Motor neuron (in vitro differentiated cells): ENCODE data around the gene IGLON5. TPM values are rescaled to one million over a fixed set of nuclear protein-coding genes. Genes with fewer than 3 reads are reported as not detected.

Source experiments
- ATAC-seq, 8 experiments: fragments of 200-7000 bp; cut with Tn5 transposase; replicated peaks in 6 of 8; 2 replicates each; pipeline ENCODE4 v1.8.0; 2021; ENCODE audit warnings: mild to moderate bottlenecking in 8 of 8, moderate library complexity in 8 of 8
- H3K27ac ChIP-seq, 2 donors: fragments of 250-450 bp; sonication (Bioruptor Pico); 2 replicates each; pipeline ENCODE4 v1.9.0; 2021; ENCODE audit warnings: antibody characterized with exemption in 2 of 2, mild to moderate bottlenecking in 2 of 2, moderate library complexity in 1 of 2
- H3K4me1 ChIP-seq, 2 donors: fragments of 250-450 bp; sonication (Bioruptor Pico); replicated peaks in 1 of 2; 2 replicates each; pipeline ENCODE4 v1.6.1; 2021; ENCODE audit warnings: antibody characterized with exemption in 2 of 2, mild to moderate bottlenecking in 2 of 2, moderate library complexity in 1 of 2
- H3K4me3 ChIP-seq, 5 donors: fragments of 250-450 bp; sonication (Bioruptor Pico); 2 replicates each; pipeline ENCODE4 v1.9.0; 2021; ENCODE audit warnings: antibody characterized with exemption in 5 of 5, mild to moderate bottlenecking in 5 of 5, moderate library complexity in 4 of 5
- WGBS, 10 experiments: fragments of 450-650 bp; shearing (Covaris generic); methylation state at CpG; one replicate each; pipeline ENCODE4 v1.0.0; 2022; 5-methylcytosine and 5-hydroxymethylcytosine counted together
- in situ Hi-C, 9 experiments: fragments of 400-800 bp; cut with MboI; loops; one replicate each; pipeline ENCODE4 v1.15.0; 2021; ENCODE audit warnings: low sequenced_read_pairs in 9 of 9, low pct_unique_long_range_greater_than_20kb in 2 of 9; ENCODE audit not compliant: unreplicated experiment in 9 of 9
- total RNA-seq, 8 experiments: library from RNA; unstranded; fragments of 300-600 nt; gene quantifications; 2 replicates each; pipeline versions ENCODE4 v1.2.3 to v1.2.4, GENCODE V29; 2022

The IGLON5 gene
- 10 to 100 TPM in 2 of 8 experiments, 1 to 10 TPM in 3, under 1 TPM in 3; 0.20 to 13.0 (median 5.7) TPM for total RNA-seq

- in situ Hi-C loops = no loop called here
- peaks cover 0 to 2% of the 10 kb centered on the region in 2 donors for H3K4me1 ChIP-seq
- ATAC-seq = peak in 6 of 8 experiments; percentile 65 to 78 (median 70)
- H3K27ac ChIP-seq = no peak within 1 kb of the TSS
- no CpG with 5 or more reads among the region's 76 CpGs for WGBS, 10 experiments
- H3K4me3 ChIP-seq = peak within 1 kb of the TSS; percentile 30 to 75 (median 46)
Observed at GRCh38 chr19:51311351-51312257, at the start of gene IGLON5. Gene IGLON5 (plus strand): TSS chr19:51311644. CDS start chr19:51311848, 204 bp downstream.

GRCh38 chr19:51263808-51264207, 47.6 kb upstream of the IGLON5 start:
- no peak overlapping the region for H3K27ac ChIP-seq
- 0 to 84% (median 55%) methylated on average over 1 to 4 of the region's 4 CpGs for WGBS, 10 experiments
- ATAC-seq = no peak
- in situ Hi-C loops = loop anchor here in 1 of 9 experiments (25.0 kb wide), 1 partner anchor 102 kb away; no protein-coding TSS in a partner anchor
- H3K4me3 ChIP-seq = no peak overlapping the region
- no peaks in the 10 kb centered on the region for H3K4me1 ChIP-seq

- WGBS, 10 experiments = 40 to 100% (median 88%) methylated on average over 3 to 21 of the region's 26 CpGs; no CpG with 5 or more reads in 1 of the 10 experiments
- no peaks in the 10 kb centered on the region for H3K4me1 ChIP-seq
- ATAC-seq = no peak
- no peak overlapping the region for H3K27ac ChIP-seq
- H3K4me3 ChIP-seq = no peak overlapping the region
- in situ Hi-C loops = loop anchor here in 1 of 9 experiments (25.0 kb wide), 1 partner anchor 109 kb away; no protein-coding TSS in a partner anchor
Observed at GRCh38 chr19:51271067-51271466, 40.4 kb upstream of the IGLON5 start.

GRCh38 chr19:51272183-51272810, 39.1 kb upstream of the IGLON5 start:
- no peaks in the 10 kb centered on the region for H3K4me1 ChIP-seq
- WGBS, 10 experiments = 17 to 83% (median 53%) methylated on average over 2 to 5 of the region's 6 CpGs; no CpG with 5 or more reads in 1 of the 10 experiments
- H3K27ac ChIP-seq = no peak overlapping the region
- peak in 3 of 8 experiments; percentile 21 to 37 (median 29) for ATAC-seq
- H3K4me3 ChIP-seq = no peak overlapping the region
- in situ Hi-C loops = loop anchor here in 1 of 9 experiments (25.0 kb wide), 1 partner anchor 110 kb away; no protein-coding TSS in a partner anchor

- in situ Hi-C loops = loop anchor here in 1 of 9 experiments (25.0 kb wide), 1 partner anchor 112 kb away; no protein-coding TSS in a partner anchor
- WGBS, 10 experiments = 27 to 78% (median 55%) methylated on average over 2 to 7 of the region's 8 CpGs
- no peak for ATAC-seq
- Histone ChIP-seq H3K4me1 (no peaks in the 10 kb centered on the region), H3K4me3 (no peak overlapping the region), H3K27ac (no peak overlapping the region)
Observed at GRCh38 chr19:51274049-51274770, 37.2 kb upstream of the IGLON5 start.

- Histone ChIP-seq H3K27ac (no peak overlapping the region), H3K4me1 (no peaks in the 10 kb centered on the region), H3K4me3 (no peak overlapping the region)
- WGBS, 10 experiments = 0 to 84% (median 59%) methylated on average over 2 to 3 of the region's 3 CpGs
- in situ Hi-C loops = no loop called here
- no peak for ATAC-seq
Observed at GRCh38 chr19:51277112-51277511, 34.3 kb upstream of the IGLON5 start.

GRCh38 chr19:51282335-51282734, 29.1 kb upstream of the IGLON5 start:
- WGBS, 10 experiments = 0 to 55% methylated on average over 1 to 3 of the region's 4 CpGs; no CpG with 5 or more reads in 8 of the 10 experiments
- Histone ChIP-seq H3K4me1 (no peaks in the 10 kb centered on the region), H3K4me3 (no peak overlapping the region), H3K27ac (no peak overlapping the region)
- in situ Hi-C loops = no loop called here
- no peak for ATAC-seq

GRCh38 chr19:51285682-51286081, 25.8 kb upstream of the IGLON5 start:
- in situ Hi-C loops = no loop called here
- Histone ChIP-seq H3K4me3 (no peak overlapping the region), H3K27ac (no peak overlapping the region), H3K4me1 (no peaks in the 10 kb centered on the region)
- WGBS, 10 experiments = 0 to 76% (median 44%) methylated on average over 2 to 3 of the region's 3 CpGs
- ATAC-seq = peak in 2 of 8 experiments; percentile 76 to 80

- Histone ChIP-seq H3K4me1 (peaks cover 0 to 9% of the 10 kb centered on the region in 2 donors), H3K27ac (no peak overlapping the region), H3K4me3 (no peak overlapping the region)
- in situ Hi-C loops = no loop called here
- ATAC-seq = no peak
- whole genome bisulfite sequencing, 10 experiments = 29 to 83% (median 50%) methylated on average over 1 of the region's 1 CpG; no CpG with 5 or more reads in 5 of the 10 experiments
Observed at GRCh38 chr19:51289635-51290034, 21.8 kb upstream of the IGLON5 start.

GRCh38 chr19:51292971-51293370, 18.5 kb upstream of the IGLON5 start:
- in situ Hi-C loops = no loop called here
- no peak for ATAC-seq
- no peak overlapping the region for H3K27ac ChIP-seq

GRCh38 chr19:51293571-51294210, 17.8 kb upstream of the IGLON5 start:
- in situ Hi-C loops = no loop called here
- no peak for ATAC-seq
- Histone ChIP-seq H3K4me1 (peaks cover 0 to 9% of the 10 kb centered on the region in 2 donors), H3K27ac (no peak overlapping the region), H3K4me3 (no peak overlapping the region)
- 0 to 80% (median 45%) methylated on average over 1 to 2 of the region's 14 CpGs; no CpG with 5 or more reads in 6 of the 10 experiments for WGBS, 10 experiments

More at GRCh38 chr19:51292971-51293370, 18.5 kb upstream of the IGLON5 start:
- WGBS, 10 experiments = 10 to 48% (median 25%) methylated on average over 2 to 8 of the region's 11 CpGs; no CpG with 5 or more reads in 2 of the 10 experiments
- Histone ChIP-seq H3K4me3 (no peak overlapping the region), H3K4me1 (peaks cover 0 to 9% of the 10 kb centered on the region in 2 donors)
